GM21367 (cell line): ENCODE data around the gene B4GALNT1.
"Not testable (repeated sequence)": the region's sequence is repeated elsewhere in the genome, so short reads cannot be mapped to it uniquely, and the experiment has no call there.

Experiments used
- ATAC-seq: cut with Tn5 transposase; IDR thresholded peaks from one replicate; pipeline ENCODE4 v1.9.1; 2021; ENCODE audit not compliant: unreplicated experiment

B4GALNT1 gene

GRCh38 chr12:57588951-57589610 lies 43.9 kb downstream of the B4GALNT1 start:
- ATAC-seq, result not testable (repeated sequence)

- no peak for ATAC-seq
Measured at GRCh38 chr12:57586832-57587429, 46.1 kb downstream of the B4GALNT1 start.

DNA sequence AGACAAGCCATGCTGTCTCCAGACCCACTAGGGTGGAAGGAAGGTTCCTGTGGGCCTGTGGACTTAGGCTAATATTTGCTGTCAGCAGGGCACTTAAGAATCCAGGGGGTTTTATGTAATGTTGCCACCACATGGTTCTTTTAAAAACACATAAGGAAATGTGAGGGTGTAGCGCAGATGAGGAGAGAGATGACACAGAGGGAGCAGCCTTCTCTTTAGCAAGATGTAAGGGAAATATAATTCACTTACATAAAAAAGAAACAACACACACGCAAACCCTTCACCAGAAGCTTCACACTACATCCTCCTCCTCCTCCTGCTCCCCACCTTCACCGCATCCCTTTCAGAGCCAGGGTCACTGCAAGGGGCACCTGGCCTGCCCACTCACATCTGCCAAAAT lies 46.9 kb downstream of the B4GALNT1 start:
- ATAC-seq, result no peak

GRCh38 chr12:57585156-57585555 lies 47.8 kb downstream of the B4GALNT1 start:
- no peak for ATAC-seq

- no peak for ATAC-seq
Measured at GRCh38 chr12:57584690-57585089, 48.3 kb downstream of the B4GALNT1 start.

- no peak for ATAC-seq
Measured at GRCh38 chr12:57584050-57584449, 49.0 kb downstream of the B4GALNT1 start.

- peak; percentile 92 for ATAC-seq
Measured at GRCh38 chr12:57583008-57583831, 49.8 kb downstream of the B4GALNT1 start.

DNA sequence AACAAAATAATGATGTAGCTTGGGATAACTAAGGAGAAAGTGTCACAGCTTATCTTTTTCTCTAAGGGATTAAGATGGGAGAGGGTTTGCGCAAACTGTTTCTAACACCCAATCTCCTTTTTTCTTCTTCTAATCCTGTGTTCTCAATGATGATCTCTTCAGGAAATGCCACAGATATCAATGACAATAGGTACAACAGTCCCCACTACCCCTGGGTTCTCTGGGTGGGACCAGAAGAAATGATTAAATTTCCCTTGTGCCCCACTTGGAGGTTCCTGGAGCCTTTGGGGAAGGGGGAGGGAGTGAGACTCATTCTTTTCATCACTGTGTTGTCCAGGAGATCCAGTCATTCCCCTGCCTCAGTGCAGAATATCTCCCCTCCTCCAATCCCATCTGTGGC lies 50.6 kb downstream of the B4GALNT1 start:
- ATAC-seq, result no peak

DNA sequence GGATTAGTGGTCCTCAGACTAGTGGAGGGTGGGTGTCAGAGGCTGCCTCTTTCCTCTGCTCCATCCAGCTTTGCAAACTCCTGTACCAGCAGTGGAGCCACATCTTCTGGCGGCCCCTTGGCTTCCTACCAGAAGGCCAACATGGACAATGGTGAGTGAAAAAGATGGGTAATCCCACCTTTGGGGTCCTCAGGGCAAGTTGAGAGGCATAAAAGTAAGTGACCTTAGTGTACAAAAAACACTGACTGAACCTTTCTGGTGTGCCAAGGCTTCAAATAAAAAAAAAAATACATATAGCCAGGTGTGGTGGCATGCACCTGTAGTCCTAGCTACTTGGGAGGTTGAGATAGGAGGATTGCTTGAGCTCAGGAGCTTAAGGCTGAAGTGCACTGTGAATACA lies 51.2 kb downstream of the B4GALNT1 start:
- no peak for ATAC-seq

- no peak for ATAC-seq
Measured at GRCh38 chr12:57580466-57580795, 52.6 kb downstream of the B4GALNT1 start.

- ATAC-seq, result no peak
Measured at GRCh38 chr12:57579677-57580465, 53.1 kb downstream of the B4GALNT1 start.

- no peak for ATAC-seq
Measured at GRCh38 chr12:57579011-57579410, 54.0 kb downstream of the B4GALNT1 start.

- no peak for ATAC-seq
Measured at GRCh38 chr12:57577981-57578758, 54.8 kb downstream of the B4GALNT1 start.

DNA sequence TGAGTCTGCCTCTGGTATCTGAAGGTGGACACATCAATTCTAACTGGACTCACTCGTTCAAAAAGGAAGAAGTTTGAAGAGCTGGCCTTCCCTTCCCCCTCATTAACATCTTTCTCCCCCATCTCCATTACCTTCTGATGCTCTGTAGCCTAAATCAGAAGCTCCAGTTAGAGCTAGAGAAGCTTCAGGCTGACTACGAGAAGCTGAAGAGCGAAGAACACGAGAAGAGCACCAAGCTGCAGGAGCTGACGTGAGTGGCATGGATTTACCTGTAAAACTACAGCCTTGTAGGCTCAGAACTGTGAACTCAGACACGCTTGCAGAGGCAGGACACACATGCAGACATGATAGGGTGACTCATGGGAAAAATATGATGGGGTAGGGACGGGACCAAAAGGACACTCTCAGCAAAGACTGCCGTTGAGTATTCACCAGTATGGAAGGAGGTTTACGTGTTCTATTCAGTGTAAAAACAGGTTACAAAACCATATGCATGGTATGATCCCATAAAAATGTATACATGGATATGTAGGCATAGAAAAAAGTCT lies 56.3 kb downstream of the B4GALNT1 start:
- ATAC-seq, result no peak
